Activated CD4-positive, alpha-beta T cell treated with anti-CD3 and anti-CD28 coated beads for 4 hours (primary cell): Measurements from ENCODE around the gene TESMIN.

Experiments
- DNase-seq, 2 donors: peaks; one replicate each; pipeline ENCODE4 v3.0.0-alpha.2; 2020

The TESMIN gene

GRCh38 chr11:68707527-68707926, 43.8 kb downstream of the TESMIN start:
- no peak for DNase-seq

- DNase-seq: no peak
These were observed 46.4 kb downstream of the TESMIN start for GRCh38 chr11:68704887-68705286.

- no peak for DNase-seq
These were observed 52.3 kb downstream of the TESMIN start for GRCh38 chr11:68698993-68699392.

DNA sequence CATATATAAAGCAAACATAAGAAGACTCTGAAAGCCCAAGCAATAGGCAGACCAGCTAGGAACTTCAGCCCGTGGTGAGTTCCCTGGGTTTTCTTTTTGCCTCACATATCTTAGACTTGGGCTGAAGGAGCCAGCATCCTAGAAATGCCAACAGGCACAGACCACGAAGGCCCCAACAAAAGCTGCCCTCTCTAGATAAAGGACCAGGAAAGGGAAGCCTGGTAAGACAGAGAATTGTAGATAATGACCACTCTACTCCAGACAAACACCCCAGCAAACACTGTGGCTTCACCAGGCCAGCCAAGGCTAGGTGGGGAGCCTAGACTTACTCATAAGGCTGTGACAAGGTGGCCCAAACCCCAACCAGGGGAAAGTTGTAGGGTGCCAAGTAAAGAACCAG, 55.8 kb downstream of the TESMIN start:
- no peak for DNase-seq

DNA sequence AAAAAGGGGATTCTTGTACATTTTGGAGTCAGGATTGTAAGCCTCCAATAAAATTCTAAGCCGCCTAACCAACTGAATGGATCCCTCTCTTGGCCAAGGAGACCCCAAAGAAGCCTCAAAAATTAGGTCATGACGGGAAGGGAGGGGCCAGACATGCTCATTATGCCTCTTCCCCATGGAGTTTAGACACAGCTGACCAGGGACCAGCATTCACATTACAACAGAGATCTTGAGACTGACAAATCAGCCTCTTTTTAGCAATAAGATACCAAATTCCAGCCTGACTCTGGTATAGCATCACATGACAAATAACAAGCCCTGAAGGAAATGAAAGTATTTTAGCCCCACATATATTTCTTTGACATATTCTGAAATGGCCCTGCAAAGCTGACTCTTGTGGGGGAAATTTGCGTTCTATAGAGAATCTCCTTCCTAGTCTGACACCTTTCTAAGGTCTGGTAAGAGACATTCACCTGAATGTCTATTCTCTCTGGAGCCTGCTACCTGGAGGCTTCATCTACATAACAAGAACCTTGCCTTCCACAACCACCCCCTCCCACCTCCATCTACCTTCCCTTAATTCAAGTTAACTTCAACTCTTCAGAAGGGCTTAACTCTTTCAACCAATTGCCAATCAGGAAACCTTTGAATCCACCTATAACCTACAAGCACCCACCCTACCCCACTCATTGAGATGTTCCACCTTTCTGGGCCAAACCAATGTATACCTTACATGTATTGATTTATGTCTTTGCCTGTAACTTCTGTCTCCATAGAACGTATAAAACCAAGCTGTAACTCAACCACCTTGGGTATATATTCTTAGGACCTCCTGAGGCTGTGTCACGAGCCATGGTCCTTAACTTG, 56.7 kb downstream of the TESMIN start:
- no peak for DNase-seq

- DNase-seq: no peak
These were observed 57.8 kb downstream of the TESMIN start for GRCh38 chr11:68693484-68693882.

GRCh38 chr11:68692871-68693483, 58.3 kb downstream of the TESMIN start:
- no peak for DNase-seq

GRCh38 chr11:68692115-68692514, 59.2 kb downstream of the TESMIN start:
- no peak for DNase-seq

DNA sequence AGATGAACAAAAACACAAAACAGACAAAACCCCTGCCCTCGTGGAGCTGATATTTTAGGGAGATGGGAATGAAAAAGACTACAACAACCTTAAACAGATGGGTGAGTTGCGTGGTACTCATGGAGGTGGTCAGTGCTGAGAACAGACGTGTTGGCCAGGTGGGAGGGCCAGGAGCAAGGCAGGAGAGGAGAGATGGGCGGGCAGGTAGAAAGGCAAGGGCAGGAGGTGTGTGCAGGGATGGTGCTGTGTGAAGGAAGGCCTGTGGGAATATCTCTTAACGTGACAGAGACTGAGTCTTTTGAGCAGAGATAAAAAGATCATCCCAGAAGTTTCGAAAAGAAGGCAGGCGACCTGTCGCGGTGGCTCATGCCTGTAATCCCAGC, 59.9 kb downstream of the TESMIN start:
- DNase-seq: no peak

- no peak for DNase-seq
These were observed 60.5 kb downstream of the TESMIN start for GRCh38 chr11:68690671-68691401.

DNA sequence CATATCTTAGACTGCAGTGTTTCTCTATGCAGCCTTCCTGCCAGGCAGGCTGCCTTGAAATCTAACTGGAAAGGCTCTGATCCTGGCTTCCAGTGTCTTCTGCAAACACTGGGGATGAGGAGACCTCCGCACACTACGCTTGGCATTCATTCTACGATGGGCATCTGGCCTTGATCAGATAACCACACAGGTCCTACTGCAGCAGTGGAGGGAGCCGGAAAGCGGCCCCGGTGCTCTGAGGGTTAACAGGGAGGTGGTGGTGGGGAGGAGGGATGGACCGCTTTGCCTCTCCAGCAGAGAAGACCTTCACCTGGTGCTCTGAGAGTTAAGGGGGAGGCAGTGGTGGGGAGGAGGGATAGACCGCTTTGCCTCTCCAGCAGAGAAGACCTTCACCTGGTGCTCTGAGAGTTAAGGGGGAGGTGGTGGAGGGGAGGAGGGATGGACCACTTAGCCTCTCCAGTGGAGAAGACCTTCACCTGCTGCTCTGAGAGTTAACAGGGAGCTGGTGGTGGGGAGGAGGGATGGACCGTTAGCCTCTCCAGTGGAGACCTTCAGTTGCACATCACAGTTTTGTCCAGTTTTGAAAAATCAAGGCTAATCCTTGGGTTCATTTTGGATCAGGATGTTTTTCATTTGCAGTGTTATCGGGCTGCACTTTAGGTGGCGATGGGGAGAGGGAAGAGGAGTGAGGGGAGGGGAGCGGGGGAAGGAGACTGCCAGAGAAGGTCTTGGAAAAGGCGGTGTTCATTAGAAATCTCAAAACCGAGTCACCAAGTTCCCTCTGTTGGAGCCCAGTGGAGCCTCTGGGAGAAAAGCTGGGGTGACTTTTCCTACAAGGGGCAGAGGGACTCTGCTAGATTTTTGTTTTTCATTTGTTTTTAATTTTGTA, 61.3 kb downstream of the TESMIN start:
- DNase-seq: no peak

- DNase-seq: no peak
These were observed 62.4 kb downstream of the TESMIN start for GRCh38 chr11:68688881-68689280.

DNA sequence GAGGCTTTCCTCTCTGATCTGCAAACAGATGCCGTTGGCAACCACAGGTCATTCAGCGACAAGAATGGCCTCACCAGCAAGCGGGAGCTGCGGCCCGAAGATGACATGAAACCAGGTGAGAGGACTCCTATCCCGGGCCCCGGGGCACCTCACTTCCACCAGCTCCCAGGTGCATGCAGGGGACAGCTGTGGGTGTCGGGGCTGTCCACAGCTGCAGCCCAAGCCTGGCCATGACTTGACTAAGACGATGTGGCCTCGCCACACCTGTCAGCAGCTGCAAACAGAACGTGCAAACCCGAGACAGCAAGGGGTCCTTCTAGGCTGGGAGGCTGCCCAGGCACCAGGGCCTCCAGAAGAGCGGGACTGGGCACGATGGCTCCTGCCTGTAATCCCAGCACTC, 63.3 kb downstream of the TESMIN start:
- DNase-seq: no peak

- DNase-seq: no peak
These were observed 64.0 kb downstream of the TESMIN start for GRCh38 chr11:68687311-68687710.

- no peak for DNase-seq
These were observed 64.8 kb downstream of the TESMIN start for GRCh38 chr11:68686486-68686885.

- no peak for DNase-seq
These were observed 65.5 kb downstream of the TESMIN start for GRCh38 chr11:68685656-68686380.

GRCh38 chr11:68684385-68685356, 66.6 kb downstream of the TESMIN start, which contains the start of gene GAL:
TSS of gene GAL (plus strand) at chr11:68684544. CDS start at chr11:68684924, 380 bp downstream.
- no peak for DNase-seq

DNA sequence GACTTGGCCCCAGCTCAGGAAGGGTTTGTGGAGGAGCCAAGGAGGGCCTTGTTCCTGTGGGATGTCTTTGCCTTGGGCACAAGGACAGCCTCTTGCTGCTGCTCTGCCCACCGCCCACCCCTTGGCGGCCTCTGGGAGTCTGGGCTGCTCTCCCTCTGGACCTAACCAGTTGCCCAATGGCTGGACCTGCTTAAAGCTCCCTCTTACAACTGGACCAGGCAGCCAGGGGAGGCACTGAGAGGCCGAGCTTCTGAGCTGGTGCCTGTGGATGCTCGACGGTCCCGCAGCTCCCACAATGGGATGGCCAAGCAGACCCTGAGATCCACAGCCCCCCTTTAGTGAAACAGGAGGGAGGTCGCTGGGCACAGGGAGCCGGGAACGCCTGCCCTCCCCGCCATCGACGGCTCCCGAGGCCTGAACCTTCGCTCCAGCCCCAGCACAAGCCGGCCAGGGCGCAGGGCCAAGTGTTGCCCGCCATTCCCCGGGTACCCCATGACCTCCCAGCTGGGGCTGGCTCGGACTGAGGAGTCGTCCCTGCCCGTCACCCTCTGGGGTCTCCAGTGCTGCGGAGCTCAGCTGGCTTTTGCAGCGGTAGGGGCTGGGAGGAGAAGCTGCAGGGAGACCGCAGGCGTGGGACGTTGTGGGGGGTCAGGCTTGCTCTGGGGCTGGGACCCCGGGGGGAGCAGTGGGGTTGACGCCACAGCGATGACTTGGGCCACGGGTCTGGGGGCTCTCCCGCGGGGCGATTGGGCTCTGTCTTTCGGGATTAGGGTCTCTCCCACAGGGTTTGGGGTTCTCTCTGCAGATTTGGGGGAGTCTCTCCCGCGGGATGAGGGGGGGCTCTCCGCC, 67.6 kb downstream of the TESMIN start:
- DNase-seq: no peak

DNA sequence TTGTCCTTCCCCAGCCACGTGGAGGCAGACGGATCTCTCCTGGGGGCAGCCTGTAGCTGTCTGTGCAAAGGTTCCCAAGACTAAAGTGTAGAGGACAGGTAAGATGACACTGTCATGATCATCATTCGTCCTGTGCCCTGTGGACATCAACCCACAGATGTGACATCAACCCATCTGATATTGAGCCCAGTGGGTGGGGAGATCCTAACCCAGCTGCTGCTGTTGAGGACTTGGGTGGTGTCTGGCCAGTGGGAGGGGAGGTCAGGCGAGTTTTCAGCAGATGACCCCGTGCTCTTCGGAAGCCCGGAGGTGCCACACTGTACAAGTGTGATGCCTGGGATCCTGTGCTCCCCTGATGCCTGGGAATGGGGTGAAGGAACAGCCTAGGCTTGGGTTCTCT, 68.2 kb downstream of the TESMIN start:
- no peak for DNase-seq

- DNase-seq: no peak
These were observed 68.8 kb downstream of the TESMIN start for GRCh38 chr11:68682531-68682961.
